GM21528 (cell line): Measurements from ENCODE around the gene ACOT11.
"Not testable (repeated sequence)": the region's sequence is repeated elsewhere in the genome, so short reads cannot be mapped to it uniquely, and the experiment has no call there.

Experiments used
- ATAC-seq: cut with Tn5 transposase; IDR thresholded peaks from one replicate; pipeline ENCODE4 v1.9.1; 2021; ENCODE audit warnings: mild to moderate bottlenecking, moderate library complexity; ENCODE audit not compliant: unreplicated experiment, low FRiP score

Gene ACOT11

GRCh38 chr1:54606990-54607325 is 58.9 kb downstream of the ACOT11 start:
- ATAC-seq, result no peak

- no peak for ATAC-seq
These were observed 60.0 kb downstream of the ACOT11 start for GRCh38 chr1:54607821-54608565.

- ATAC-seq, result no peak
These were observed 60.7 kb downstream of the ACOT11 start for GRCh38 chr1:54608566-54609230.

- ATAC-seq, result no peak
These were observed 61.4 kb downstream of the ACOT11 start for GRCh38 chr1:54609301-54609921.

GRCh38 chr1:54610048-54610447 is 62.0 kb downstream of the ACOT11 start:
- ATAC-seq, result no peak

GRCh38 chr1:54610601-54611580 is 62.9 kb downstream of the ACOT11 start:
- no peak for ATAC-seq

GRCh38 chr1:54611621-54612020 is 63.6 kb downstream of the ACOT11 start:
- ATAC-seq, result no peak

GRCh38 chr1:54614024-54614423 is 66.0 kb downstream of the ACOT11 start:
- no peak for ATAC-seq

GRCh38 chr1:54614563-54614962 is 66.5 kb downstream of the ACOT11 start:
- no peak for ATAC-seq

- no peak for ATAC-seq
These were observed 67.7 kb downstream of the ACOT11 start for GRCh38 chr1:54615531-54616279.

GRCh38 chr1:54619749-54620148 is 71.7 kb downstream of the ACOT11 start:
- ATAC-seq, result no peak

GRCh38 chr1:54623216-54624007 is 75.4 kb downstream of the ACOT11 start, which contains the start of gene FAM151A:
Gene FAM151A (minus strand): TSS chr1:54623525. CDS start chr1:54623395, 130 bp downstream.
- no peak for ATAC-seq

GRCh38 chr1:54624466-54625464 is 76.7 kb downstream of the ACOT11 start:
- no peak for ATAC-seq

GRCh38 chr1:54627196-54627595 is 79.2 kb downstream of the ACOT11 start:
- no peak for ATAC-seq

- ATAC-seq, result not testable (repeated sequence)
These were observed 87.8 kb downstream of the ACOT11 start for GRCh38 chr1:54635804-54636203.

GRCh38 chr1:54636461-54637446 is 88.7 kb downstream of the ACOT11 start:
- not testable (repeated sequence) for ATAC-seq

GRCh38 chr1:54640361-54640760 is 92.3 kb downstream of the ACOT11 start:
- no peak for ATAC-seq
